HepG2 (cell line): Measurements from ENCODE around the gene RBBP5. TPM values are rescaled to one million over a fixed set of nuclear protein-coding genes. Genes with fewer than 3 reads are reported as not detected.

ENCODE experiments used
- EHMT2 ChIP-seq: fragments of 200-600 bp; sonication (generic); IDR thresholded peaks from 2 replicates; pipeline ENCODE4 v1.7.0; 2017; ENCODE audit warnings: antibody characterized with exemption, low read depth, low read length, borderline replicate concordance
- GTF2F1 ChIP-seq: fragments of 150-350 bp; IDR thresholded peaks from 2 replicates; pipeline ENCODE4 v1.6.1; 2014; ENCODE audit warnings: low read length
- HMGA1 ChIP-seq: sonication (generic); formaldehyde crosslinking; conservative IDR thresholded peaks from 2 replicates; pipeline ENCODE4 v1.4.0; 2020; ENCODE audit warnings: missing genetic modification reagents
- IRX3 ChIP-seq: sonication (generic); formaldehyde crosslinking; IDR thresholded peaks from 2 replicates; pipeline ENCODE4 v1.8.1; 2023; ENCODE audit warnings: mild to moderate bottlenecking, low read depth, missing genetic modification reagents, borderline replicate concordance
- JUNB ChIP-seq: sonication (generic); formaldehyde crosslinking; IDR thresholded peaks from 2 replicates; pipeline ENCODE4 v1.8.0; 2022; ENCODE audit warnings: missing genetic modification reagents, mild to moderate bottlenecking, borderline replicate concordance
- KAT2B ChIP-seq: fragments of 150-350 bp; IDR thresholded peaks from 2 replicates; pipeline ENCODE4 v1.6.1; 2014; ENCODE audit warnings: low read depth, low read length, borderline replicate concordance
- PHF5A ChIP-seq: IDR thresholded peaks from one replicate; pipeline ENCODE4 v1.6.1; 2018; ENCODE audit warnings: low read depth, missing genetic modification reagents; ENCODE audit not compliant: unreplicated experiment
- SOX6 ChIP-seq, 2 experiments: fragments of 450-650 bp in 1 of 2; sonication (generic) in 1 of 2; formaldehyde crosslinking in 1 of 2; IDR thresholded peaks; 2 replicates each; pipeline versions ENCODE4 v1.4.0 to v1.6.1; 2017 to 2020; ENCODE audit warnings: antibody characterized with exemption in 1 of 2, mild to moderate bottlenecking in 1 of 2, missing genetic modification reagents in 1 of 2
- THYN1 ChIP-seq: sonication (generic); formaldehyde crosslinking; IDR thresholded peaks from 2 replicates; pipeline ENCODE4 v1.8.1; 2023; ENCODE audit warnings: low read depth, mild to moderate bottlenecking, moderate library complexity, missing genetic modification reagents, borderline replicate concordance
- TSC22D2 ChIP-seq: sonication (generic); formaldehyde crosslinking; IDR thresholded peaks from 2 replicates; pipeline ENCODE4 v1.5.1; 2020; ENCODE audit warnings: missing genetic modification reagents, mild to moderate bottlenecking, borderline replicate concordance
- ZNF143 ChIP-seq: sonication (generic); formaldehyde crosslinking; IDR thresholded peaks from 2 replicates; pipeline ENCODE4 v1.4.0; 2020; ENCODE audit warnings: missing genetic modification reagents
- ZNF335 ChIP-seq: sonication (generic); formaldehyde crosslinking; IDR thresholded peaks from 2 replicates; pipeline ENCODE4 v1.4.0; 2020; ENCODE audit warnings: missing genetic modification reagents
- ZNF451 ChIP-seq: sonication (generic); formaldehyde crosslinking; IDR thresholded peaks from 2 replicates; pipeline ENCODE4 v1.5.0; 2020; ENCODE audit warnings: mild to moderate bottlenecking, missing genetic modification reagents
- ZNF766 ChIP-seq: sonication (generic); formaldehyde crosslinking; IDR thresholded peaks from 2 replicates; pipeline ENCODE4 v1.5.0; 2020; ENCODE audit warnings: missing genetic modification reagents, borderline replicate concordance
- polyA plus RNA-seq, 8 experiments: library from polyadenylated mRNA; depleted of rRNA in 3 of 8; stranded (reverse) in 7 of 8; unstranded in 1 of 8; fragments of >200 nt; fragmentation: Illumina TruSeq in 4 of 8; extraction: Trizol in 4 of 8; gene quantifications; 2 replicates each; pipeline versions ENCODE4 v1.2.1 to v1.2.3, GENCODE V29; 2011 to 2016; ENCODE audit warnings: low read depth in 4 of 8, missing spikeins in 1 of 8, mixed read lengths in 1 of 8; ENCODE audit not compliant: insufficient read depth in 1 of 8
- total RNA-seq, 5 experiments: library from RNA; depleted of rRNA; stranded (reverse); fragments of >200 nt; fragmentation: Illumina TruSeq; extraction: Trizol; gene quantifications; 2 replicates each; pipeline ENCODE4 v1.2.3, GENCODE V29; 2016; ENCODE audit warnings: low read depth in 1 of 5
- TF ChIP-seq, protein P1 (sequence below): sonication (generic); formaldehyde crosslinking; IDR thresholded peaks from 2 replicates; pipeline ENCODE4 v1.4.0; 2020; ENCODE audit warnings: mild to moderate bottlenecking, missing genetic modification reagents
- TF ChIP-seq, protein P2 (sequence below): sonication (generic); formaldehyde crosslinking; IDR thresholded peaks from 2 replicates; pipeline ENCODE4 v1.8.0; 2022; ENCODE audit warnings: missing genetic modification reagents, mild to moderate bottlenecking, moderate library complexity, borderline replicate concordance
- TF ChIP-seq, protein P3 (sequence below): sonication (generic); formaldehyde crosslinking; IDR thresholded peaks from 2 replicates; pipeline ENCODE4 v1.8.1; 2022; ENCODE audit warnings: low read depth, mild to moderate bottlenecking, missing genetic modification reagents

RBBP5 gene
- total and polyA plus RNA-seq, 2 of the 13 experiments (the other 11 are each of a cell fraction or from before 2014, with no cell fraction given), result 6.6 to 17.1 TPM

DNA sequence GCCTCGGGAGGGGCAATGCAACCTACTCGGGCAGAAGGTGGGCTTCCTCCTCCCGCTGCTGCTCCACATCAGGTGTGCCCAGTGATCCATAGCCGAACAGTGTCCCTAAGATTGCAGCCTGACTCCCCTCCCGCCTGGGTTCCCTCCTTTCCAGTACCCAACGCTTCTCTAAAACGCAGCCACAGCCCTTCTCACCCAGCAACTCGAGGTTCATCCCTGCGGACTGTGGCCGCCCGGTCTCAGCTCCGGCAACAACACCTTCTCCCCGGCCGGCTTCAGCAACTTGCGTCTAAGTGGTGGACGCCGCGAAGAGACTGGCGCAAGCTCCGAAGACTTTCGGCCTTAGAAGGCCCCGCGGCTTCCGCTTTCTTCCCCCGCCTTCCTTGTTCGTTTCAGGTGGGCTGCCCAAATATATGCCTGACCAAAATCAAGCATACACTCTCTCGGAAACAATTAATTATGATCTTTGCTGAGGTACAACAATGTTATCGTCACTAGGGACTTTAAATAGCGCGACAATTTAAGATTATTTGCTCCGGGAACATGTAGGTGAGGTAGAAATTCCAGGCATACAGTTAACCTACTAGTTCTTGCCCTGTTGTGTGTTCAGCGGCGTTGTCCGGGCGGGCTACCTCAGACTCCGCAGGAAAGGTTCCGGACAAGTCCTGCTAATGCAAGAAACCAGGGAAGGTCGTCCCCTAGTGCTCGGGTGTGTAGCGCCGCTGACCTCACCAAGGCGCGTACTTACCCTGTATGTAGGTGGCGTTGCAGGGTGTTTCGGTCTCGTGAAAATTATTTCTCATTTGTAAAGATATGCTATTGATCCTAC, at the start of gene RBBP5 (continued):
- TF ChIP-seq, protein P1, sequence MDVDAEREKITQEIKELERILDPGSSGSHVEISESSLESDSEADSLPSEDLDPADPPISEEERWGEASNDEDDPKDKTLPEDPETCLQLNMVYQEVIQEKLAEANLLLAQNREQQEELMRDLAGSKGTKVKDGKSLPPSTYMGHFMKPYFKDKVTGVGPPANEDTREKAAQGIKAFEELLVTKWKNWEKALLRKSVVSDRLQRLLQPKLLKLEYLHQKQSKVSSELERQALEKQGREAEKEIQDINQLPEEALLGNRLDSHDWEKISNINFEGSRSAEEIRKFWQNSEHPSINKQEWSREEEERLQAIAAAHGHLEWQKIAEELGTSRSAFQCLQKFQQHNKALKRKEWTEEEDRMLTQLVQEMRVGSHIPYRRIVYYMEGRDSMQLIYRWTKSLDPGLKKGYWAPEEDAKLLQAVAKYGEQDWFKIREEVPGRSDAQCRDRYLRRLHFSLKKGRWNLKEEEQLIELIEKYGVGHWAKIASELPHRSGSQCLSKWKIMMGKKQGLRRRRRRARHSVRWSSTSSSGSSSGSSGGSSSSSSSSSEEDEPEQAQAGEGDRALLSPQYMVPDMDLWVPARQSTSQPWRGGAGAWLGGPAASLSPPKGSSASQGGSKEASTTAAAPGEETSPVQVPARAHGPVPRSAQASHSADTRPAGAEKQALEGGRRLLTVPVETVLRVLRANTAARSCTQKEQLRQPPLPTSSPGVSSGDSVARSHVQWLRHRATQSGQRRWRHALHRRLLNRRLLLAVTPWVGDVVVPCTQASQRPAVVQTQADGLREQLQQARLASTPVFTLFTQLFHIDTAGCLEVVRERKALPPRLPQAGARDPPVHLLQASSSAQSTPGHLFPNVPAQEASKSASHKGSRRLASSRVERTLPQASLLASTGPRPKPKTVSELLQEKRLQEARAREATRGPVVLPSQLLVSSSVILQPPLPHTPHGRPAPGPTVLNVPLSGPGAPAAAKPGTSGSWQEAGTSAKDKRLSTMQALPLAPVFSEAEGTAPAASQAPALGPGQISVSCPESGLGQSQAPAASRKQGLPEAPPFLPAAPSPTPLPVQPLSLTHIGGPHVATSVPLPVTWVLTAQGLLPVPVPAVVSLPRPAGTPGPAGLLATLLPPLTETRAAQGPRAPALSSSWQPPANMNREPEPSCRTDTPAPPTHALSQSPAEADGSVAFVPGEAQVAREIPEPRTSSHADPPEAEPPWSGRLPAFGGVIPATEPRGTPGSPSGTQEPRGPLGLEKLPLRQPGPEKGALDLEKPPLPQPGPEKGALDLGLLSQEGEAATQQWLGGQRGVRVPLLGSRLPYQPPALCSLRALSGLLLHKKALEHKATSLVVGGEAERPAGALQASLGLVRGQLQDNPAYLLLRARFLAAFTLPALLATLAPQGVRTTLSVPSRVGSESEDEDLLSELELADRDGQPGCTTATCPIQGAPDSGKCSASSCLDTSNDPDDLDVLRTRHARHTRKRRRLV, result 0 out of 2 replicates have a peak, but pooled peaks have one; percentile 27
- TF ChIP-seq THYN1 (CRISPR knock-in tag) (no peak), ZNF451 (CRISPR knock-in tag) (0 out of 2 replicates have a peak, but pooled peaks have one; percentile 63), PHF5A (peak; percentile 92), KAT2B (no peak), SOX6 (IDR thresholded peaks at IDR 0.05) (no peak), SOX6 (CRISPR knock-in tag; IDR thresholded peaks at IDR 0.05) (peak; percentile 67), EHMT2 (peak; percentile 95; the same call in 1 of the 2 replicates), IRX3 (CRISPR knock-in tag) (peak; percentile 61; the same call in 1 of the 2 replicates), ZNF143 (CRISPR knock-in tag) (peak; percentile 78), ZNF335 (CRISPR knock-in tag) (peak; percentile 100), TSC22D2 (CRISPR knock-in tag) (peak; percentile 89; the same call in 1 of the 2 replicates), ZNF766 (CRISPR knock-in tag) (no peak; the same call in 1 of the 2 replicates), GTF2F1 (no peak; the same call in 1 of the 2 replicates), JUNB (CRISPR knock-in tag) (no peak), HMGA1 (CRISPR knock-in tag) (no peak)
- TF ChIP-seq, protein P2, sequence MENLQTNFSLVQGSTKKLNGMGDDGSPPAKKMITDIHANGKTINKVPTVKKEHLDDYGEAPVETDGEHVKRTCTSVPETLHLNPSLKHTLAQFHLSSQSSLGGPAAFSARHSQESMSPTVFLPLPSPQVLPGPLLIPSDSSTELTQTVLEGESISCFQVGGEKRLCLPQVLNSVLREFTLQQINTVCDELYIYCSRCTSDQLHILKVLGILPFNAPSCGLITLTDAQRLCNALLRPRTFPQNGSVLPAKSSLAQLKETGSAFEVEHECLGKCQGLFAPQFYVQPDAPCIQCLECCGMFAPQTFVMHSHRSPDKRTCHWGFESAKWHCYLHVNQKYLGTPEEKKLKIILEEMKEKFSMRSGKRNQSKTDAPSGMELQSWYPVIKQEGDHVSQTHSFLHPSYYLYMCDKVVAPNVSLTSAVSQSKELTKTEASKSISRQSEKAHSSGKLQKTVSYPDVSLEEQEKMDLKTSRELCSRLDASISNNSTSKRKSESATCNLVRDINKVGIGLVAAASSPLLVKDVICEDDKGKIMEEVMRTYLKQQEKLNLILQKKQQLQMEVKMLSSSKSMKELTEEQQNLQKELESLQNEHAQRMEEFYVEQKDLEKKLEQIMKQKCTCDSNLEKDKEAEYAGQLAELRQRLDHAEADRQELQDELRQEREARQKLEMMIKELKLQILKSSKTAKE, result 0 out of 2 replicates have a peak, but pooled peaks have one; percentile 16
- TF ChIP-seq, protein P3, sequence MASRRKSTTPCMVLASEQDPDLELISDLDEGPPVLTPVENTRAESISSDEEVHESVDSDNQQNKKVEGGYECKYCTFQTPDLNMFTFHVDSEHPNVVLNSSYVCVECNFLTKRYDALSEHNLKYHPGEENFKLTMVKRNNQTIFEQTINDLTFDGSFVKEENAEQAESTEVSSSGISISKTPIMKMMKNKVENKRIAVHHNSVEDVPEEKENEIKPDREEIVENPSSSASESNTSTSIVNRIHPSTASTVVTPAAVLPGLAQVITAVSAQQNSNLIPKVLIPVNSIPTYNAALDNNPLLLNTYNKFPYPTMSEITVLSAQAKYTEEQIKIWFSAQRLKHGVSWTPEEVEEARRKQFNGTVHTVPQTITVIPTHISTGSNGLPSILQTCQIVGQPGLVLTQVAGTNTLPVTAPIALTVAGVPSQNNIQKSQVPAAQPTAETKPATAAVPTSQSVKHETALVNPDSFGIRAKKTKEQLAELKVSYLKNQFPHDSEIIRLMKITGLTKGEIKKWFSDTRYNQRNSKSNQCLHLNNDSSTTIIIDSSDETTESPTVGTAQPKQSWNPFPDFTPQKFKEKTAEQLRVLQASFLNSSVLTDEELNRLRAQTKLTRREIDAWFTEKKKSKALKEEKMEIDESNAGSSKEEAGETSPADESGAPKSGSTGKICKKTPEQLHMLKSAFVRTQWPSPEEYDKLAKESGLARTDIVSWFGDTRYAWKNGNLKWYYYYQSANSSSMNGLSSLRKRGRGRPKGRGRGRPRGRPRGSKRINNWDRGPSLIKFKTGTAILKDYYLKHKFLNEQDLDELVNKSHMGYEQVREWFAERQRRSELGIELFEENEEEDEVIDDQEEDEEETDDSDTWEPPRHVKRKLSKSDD, result peak; percentile 61; the same call in 1 of the 2 replicates
